Thoracic aorta (tissue), 2 donors: ENCODE data around the gene KRTAP10-10. TPM values are rescaled to one million over a fixed set of nuclear protein-coding genes. Genes with fewer than 3 reads are reported as not detected.

Experiments
- ATAC-seq: fragments of 150-250 bp; one replicate; pipeline ENCODE4 v1.8.0; 2017; ENCODE audit warnings: low read depth; ENCODE audit not compliant: insufficient number of reproducible peaks, low FRiP score
- DNase-seq: peaks from one replicate; pipeline ENCODE4 v3.0.0-alpha.2; 2020; ENCODE audit warnings: low spot score
- H3K27ac ChIP-seq, 2 donors: fragments of 200-600 bp; sonication (generic); 1 replicate in 1 of 2; 2 replicates in 1 of 2; pipeline ENCODE4 v1.5.1; 2016; ENCODE audit warnings: mild to moderate bottlenecking in 2 of 2, moderate library complexity in 2 of 2
- H3K27me3 ChIP-seq: fragments of 200-600 bp; sonication (generic); replicated peaks from 2 replicates; pipeline ENCODE4 v1.6.0; 2016; ENCODE audit warnings: mild to moderate bottlenecking; ENCODE audit not compliant: insufficient read depth
- H3K36me3 ChIP-seq: fragments of 200-600 bp; sonication (generic); one replicate; pipeline ENCODE4 v1.5.1; 2016
- H3K4me1 ChIP-seq, 2 donors: fragments of 200-600 bp; sonication (generic); 1 replicate in 1 of 2; 2 replicates in 1 of 2; pipeline versions ENCODE4 v1.5.1 to v1.6.0; 2016; ENCODE audit warnings: low read depth in 2 of 2, mild to moderate bottlenecking in 1 of 2; ENCODE audit not compliant: control insufficient read depth in 1 of 2
- H3K4me3 ChIP-seq: fragments of 200-600 bp; sonication (generic); 2 replicates; pipeline ENCODE4 v1.5.1; 2016; ENCODE audit warnings: mild to moderate bottlenecking
- H3K9me3 ChIP-seq: fragments of 200-600 bp; sonication (generic); 2 replicates; pipeline ENCODE4 v1.5.1; 2016
- CTCF ChIP-seq: fragments of 200-600 bp; sonication (generic); IDR thresholded peaks from one replicate; pipeline ENCODE4 v1.5.1; 2019; ENCODE audit warnings: antibody characterized with exemption
- total RNA-seq, 2 donors: library from RNA; depleted of rRNA; stranded (reverse); fragments of >200 nt; gene quantifications; one replicate each; pipeline versions ENCODE4 v1.1.0 to v1.2.3, GENCODE V29; 2016

The KRTAP10-10 gene
- total RNA-seq, 2 donors from 2014 or later = not detected

GRCh38 chr21:44647222-44647552, 10.0 kb downstream of the KRTAP10-10 start:
- no peaks in the 10 kb centered on the region for H3K4me1 ChIP-seq
- no peaks in the 10 kb centered on the region for H3K9me3 ChIP-seq
- no peak overlapping the region for H3K4me3 ChIP-seq
- H3K27me3 ChIP-seq = no peaks in the 10 kb centered on the region
- no peaks in the 10 kb centered on the region for H3K36me3 ChIP-seq
- no peak for DNase-seq
- ATAC-seq = no peak
- no peak overlapping the region for H3K27ac ChIP-seq
- TF ChIP-seq CTCF = no peak

GRCh38 chr21:44648557-44649311, 11.6 kb downstream of the KRTAP10-10 start:
- no peaks in the 10 kb centered on the region for H3K27me3 ChIP-seq
- H3K4me3 ChIP-seq = no peak overlapping the region
- DNase-seq (no peak), ATAC-seq (no peak)
- no peak overlapping the region for H3K27ac ChIP-seq
- H3K4me1 ChIP-seq = no peaks in the 10 kb centered on the region
- no peaks in the 10 kb centered on the region for H3K36me3 ChIP-seq
- no peaks in the 10 kb centered on the region for H3K9me3 ChIP-seq
- TF ChIP-seq CTCF = no peak

GRCh38 chr21:44649521-44650100, 12.5 kb downstream of the KRTAP10-10 start:
- no peak overlapping the region for H3K4me3 ChIP-seq
- DNase-seq (no peak), ATAC-seq (no peak)
- H3K27ac ChIP-seq = no peak overlapping the region
- H3K36me3 ChIP-seq = no peaks in the 10 kb centered on the region
- H3K9me3 ChIP-seq = no peaks in the 10 kb centered on the region
- TF ChIP-seq CTCF = no peak
- H3K4me1 ChIP-seq = no peaks in the 10 kb centered on the region
- no peaks in the 10 kb centered on the region for H3K27me3 ChIP-seq

GRCh38 chr21:44650265-44650972, 13.3 kb downstream of the KRTAP10-10 start:
- no peak for TF ChIP-seq CTCF
- no peaks in the 10 kb centered on the region for H3K4me1 ChIP-seq
- H3K9me3 ChIP-seq = no peaks in the 10 kb centered on the region
- H3K36me3 ChIP-seq = no peaks in the 10 kb centered on the region
- H3K27ac ChIP-seq = no peak overlapping the region
- no peak overlapping the region for H3K4me3 ChIP-seq
- no peaks in the 10 kb centered on the region for H3K27me3 ChIP-seq
- ATAC-seq (no peak), DNase-seq (no peak)

GRCh38 chr21:44650973-44651675, 14.0 kb downstream of the KRTAP10-10 start:
- H3K4me3 ChIP-seq = no peak overlapping the region
- H3K9me3 ChIP-seq = peaks cover 2% of the 10 kb centered on the region
- DNase-seq (no peak), ATAC-seq (no peak)
- H3K27me3 ChIP-seq = no peaks in the 10 kb centered on the region
- H3K4me1 ChIP-seq = no peaks in the 10 kb centered on the region
- no peaks in the 10 kb centered on the region for H3K36me3 ChIP-seq
- no peak overlapping the region for H3K27ac ChIP-seq
- no peak for TF ChIP-seq CTCF
